ENCODE data around the gene KIAA0232.

- TF ChIP-seq CTCF (IDR thresholded peaks at IDR 0.05) (no peak), POLR2A (IDR thresholded peaks at IDR 0.05) (no peak)
Observed at GRCh38 chr4:6915041-6916005, 132.8 kb downstream of the KIAA0232 start.
